ENCODE results near the gene SH2D3C. TPM values are rescaled to one million over a fixed set of nuclear protein-coding genes. Genes with fewer than 3 reads are reported as not detected.
A peak's percentile ranks its signal among the peaks of the same experiment; 100 is the strongest.

The SH2D3C gene
- total and polyA plus RNA-seq, 2 of the 8 experiments (the other 6 are each of a cell fraction or from before 2014, with no cell fraction given): 6.4 to 8.1 TPM

DNA sequence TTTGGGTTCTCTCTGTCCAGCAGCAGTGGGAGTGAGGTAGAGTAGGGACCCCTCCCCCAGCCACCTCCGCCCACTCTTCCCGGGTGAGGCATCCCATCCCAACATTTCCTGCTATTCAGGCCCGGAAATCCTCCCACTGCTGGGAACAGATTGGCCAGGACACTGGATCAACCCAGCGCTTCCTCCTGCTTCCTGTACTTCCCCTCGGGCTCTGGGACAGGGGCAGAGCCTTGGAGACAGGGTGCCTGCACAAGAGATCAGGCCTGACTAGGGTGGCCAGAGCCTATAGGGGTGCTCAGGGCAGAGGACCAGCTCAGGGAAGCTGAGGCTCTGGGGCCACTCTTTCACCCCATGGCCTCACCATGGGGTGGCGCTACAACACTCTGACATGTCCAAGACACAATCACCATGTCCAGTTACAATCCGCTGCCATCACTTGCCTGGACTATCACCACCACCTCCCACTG, 14.5 kb downstream of the SH2D3C start (continued):
- TF ChIP-seq, protein P1, sequence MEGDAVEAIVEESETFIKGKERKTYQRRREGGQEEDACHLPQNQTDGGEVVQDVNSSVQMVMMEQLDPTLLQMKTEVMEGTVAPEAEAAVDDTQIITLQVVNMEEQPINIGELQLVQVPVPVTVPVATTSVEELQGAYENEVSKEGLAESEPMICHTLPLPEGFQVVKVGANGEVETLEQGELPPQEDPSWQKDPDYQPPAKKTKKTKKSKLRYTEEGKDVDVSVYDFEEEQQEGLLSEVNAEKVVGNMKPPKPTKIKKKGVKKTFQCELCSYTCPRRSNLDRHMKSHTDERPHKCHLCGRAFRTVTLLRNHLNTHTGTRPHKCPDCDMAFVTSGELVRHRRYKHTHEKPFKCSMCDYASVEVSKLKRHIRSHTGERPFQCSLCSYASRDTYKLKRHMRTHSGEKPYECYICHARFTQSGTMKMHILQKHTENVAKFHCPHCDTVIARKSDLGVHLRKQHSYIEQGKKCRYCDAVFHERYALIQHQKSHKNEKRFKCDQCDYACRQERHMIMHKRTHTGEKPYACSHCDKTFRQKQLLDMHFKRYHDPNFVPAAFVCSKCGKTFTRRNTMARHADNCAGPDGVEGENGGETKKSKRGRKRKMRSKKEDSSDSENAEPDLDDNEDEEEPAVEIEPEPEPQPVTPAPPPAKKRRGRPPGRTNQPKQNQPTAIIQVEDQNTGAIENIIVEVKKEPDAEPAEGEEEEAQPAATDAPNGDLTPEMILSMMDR (IDR thresholded peaks at IDR 0.05; ENCODE audit: control extremely low read depth in 1 of 3, insufficient read depth in 1 of 3, low read depth in 1 of 3, low read length in 3 of 3): peak; percentile 76 to 89 (median 77)
- no peak for TF ChIP-seq SAP30 (IDR thresholded peaks at IDR 0.05; ENCODE audit: insufficient read depth, insufficient replicate concordance, low read length)
